GM21528 (cell line): ENCODE results near the gene SOST.

ENCODE experiments used
- ATAC-seq: cut with Tn5 transposase; IDR thresholded peaks from one replicate; pipeline ENCODE4 v1.9.1; 2021; ENCODE audit warnings: mild to moderate bottlenecking, moderate library complexity; ENCODE audit not compliant: unreplicated experiment, low FRiP score

The SOST gene

GRCh38 chr17:43753493-43754129 is 5.0 kb downstream of the SOST start:
- ATAC-seq: no peak

- no peak for ATAC-seq
These were observed 8.4 kb downstream of the SOST start for GRCh38 chr17:43750153-43750552.

GRCh38 chr17:43745541-43745940 is 13.1 kb downstream of the SOST start:
- no peak for ATAC-seq

GRCh38 chr17:43741636-43742035 is 17.0 kb downstream of the SOST start:
- no peak for ATAC-seq

GRCh38 chr17:43740541-43740940 is 18.1 kb downstream of the SOST start:
- no peak for ATAC-seq

- ATAC-seq: no peak
These were observed 20.9 kb downstream of the SOST start for GRCh38 chr17:43737722-43738121.

GRCh38 chr17:43736389-43736788 is 22.2 kb downstream of the SOST start:
- ATAC-seq: no peak

- ATAC-seq: no peak
These were observed 24.2 kb downstream of the SOST start for GRCh38 chr17:43734376-43734775.

- ATAC-seq: no peak
These were observed 24.6 kb downstream of the SOST start for GRCh38 chr17:43733956-43734355.

- no peak for ATAC-seq
These were observed 25.6 kb downstream of the SOST start for GRCh38 chr17:43732958-43733357.

- no peak for ATAC-seq
These were observed 30.5 kb downstream of the SOST start for GRCh38 chr17:43728081-43728480.

GRCh38 chr17:43723697-43724359 is 34.8 kb downstream of the SOST start:
- no peak for ATAC-seq

GRCh38 chr17:43722870-43723665 is 35.5 kb downstream of the SOST start:
- no peak for ATAC-seq

GRCh38 chr17:43722269-43722619 is 36.3 kb downstream of the SOST start:
- ATAC-seq: no peak

GRCh38 chr17:43721537-43722268 is 36.9 kb downstream of the SOST start:
- no peak for ATAC-seq

GRCh38 chr17:43720311-43721060 is 38.1 kb downstream of the SOST start:
- no peak for ATAC-seq

GRCh38 chr17:43719578-43719977 is 39.0 kb downstream of the SOST start:
- ATAC-seq: no peak

GRCh38 chr17:43718544-43718943 is 40.0 kb downstream of the SOST start:
- no peak for ATAC-seq

- ATAC-seq: no peak
These were observed 40.7 kb downstream of the SOST start for GRCh38 chr17:43717913-43718312.

- ATAC-seq: no peak
These were observed 44.0 kb downstream of the SOST start for GRCh38 chr17:43714465-43715149.
